T-helper 17 cell (primary cell): Measurements from ENCODE around the gene NMNAT2. TPM values are rescaled to one million over a fixed set of nuclear protein-coding genes. Genes with fewer than 3 reads are reported as not detected.
"Not testable (repeated sequence)": the region's sequence is repeated elsewhere in the genome, so short reads cannot be mapped to it uniquely, and the experiment has no call there.

Experiments used
- ATAC-seq: fragments of 150-1000 bp; cut with Tn5 transposase; 2 replicates; pipeline ENCODE4 v1.10.0; 2021; ENCODE audit warnings: mild to moderate bottlenecking, moderate library complexity
- DNase-seq, 3 donors: peaks; one replicate each; pipeline versions ENCODE4 v3.0.0 to v3.0.0-alpha.2; 2020 to 2021
- H3K9me3 ChIP-seq: one replicate; pipeline ENCODE4 v1.7.0; 2013; ENCODE audit warnings: low read length, mild to moderate bottlenecking; ENCODE audit not compliant: control insufficient read depth, poor library complexity, severe bottlenecking
- H3K27ac Mint-ChIP-seq: one replicate; pipeline ENCODE4 v1.8.0; 2022; ENCODE audit warnings: mild to moderate bottlenecking, moderate library complexity, mixed read lengths
- H3K27me3 Mint-ChIP-seq: one replicate; pipeline ENCODE4 v1.8.0; 2022; ENCODE audit warnings: mixed read lengths
- H3K36me3 Mint-ChIP-seq: one replicate; pipeline ENCODE4 v1.8.0; 2022; ENCODE audit warnings: low read depth, mixed read lengths
- H3K4me1 Mint-ChIP-seq: one replicate; pipeline ENCODE4 v1.8.0; 2022; ENCODE audit warnings: mild to moderate bottlenecking, mixed read lengths
- H3K4me3 Mint-ChIP-seq: one replicate; pipeline ENCODE4 v1.8.0; 2022; ENCODE audit warnings: mild to moderate bottlenecking, moderate library complexity, mixed read lengths
- total RNA-seq, 4 donors: library from RNA in 2 of 4; stranded (reverse) in 2 of 4; gene quantifications; one replicate each; pipeline ENCODE4 v1.2.3 and lab custom pipeline; 2022 to 2026

Gene NMNAT2
- total RNA-seq, 2 donors from 2014 or later = not detected

DNA sequence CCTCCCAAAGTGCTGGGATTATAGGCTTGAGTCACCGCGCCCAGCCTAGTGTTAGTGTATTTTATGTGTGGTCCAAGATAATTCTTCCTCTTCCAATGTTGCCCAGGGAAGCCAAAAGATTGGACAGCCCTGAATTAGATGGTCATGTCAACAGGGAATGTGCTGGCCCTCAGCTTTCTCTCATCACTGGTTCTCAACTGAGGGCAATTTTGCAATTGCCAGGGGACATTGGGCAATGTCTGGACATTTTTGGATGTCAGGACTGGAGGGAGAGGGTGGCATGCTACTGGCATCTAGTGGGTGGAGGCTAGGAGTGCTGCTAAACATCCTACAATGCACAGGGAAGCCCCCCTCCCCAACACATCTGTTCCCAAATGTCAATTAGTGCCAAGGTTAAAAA, 137.1 kb downstream of the NMNAT2 start:
- no peaks in the 10 kb centered on the region for H3K9me3 ChIP-seq
- H3K4me3 Mint-ChIP-seq = no peak overlapping the region
- no peak for DNase-seq

DNA sequence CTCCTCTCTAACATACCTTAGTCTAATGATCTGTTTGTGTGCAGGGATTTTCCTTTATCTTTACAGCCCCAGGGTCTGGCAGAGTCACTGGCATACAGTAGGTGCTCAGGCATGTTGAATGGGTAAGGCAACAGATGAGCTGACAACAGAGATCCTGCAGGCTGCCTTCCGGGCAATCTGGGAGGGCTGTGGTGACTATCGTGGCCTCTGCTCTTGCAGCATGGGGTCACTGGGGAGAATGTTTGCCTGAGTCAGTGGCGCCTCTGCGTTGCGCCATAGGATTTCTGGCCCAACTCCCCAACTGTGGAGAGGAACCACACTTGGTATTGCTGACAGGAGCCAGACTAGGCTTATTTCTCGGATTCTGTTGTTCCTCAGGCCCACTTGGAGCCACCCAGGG, 138.3 kb downstream of the NMNAT2 start:
- Mint-ChIP-seq H3K4me1 (no peaks in the 10 kb centered on the region), H3K27ac (no peak overlapping the region)
- no peak for ATAC-seq

More for the DNA sequence above, 137.1 kb downstream of the NMNAT2 start:
- Mint-ChIP-seq H3K27me3 (peaks cover 28% of the 10 kb centered on the region), H3K27ac (no peak overlapping the region), H3K4me1 (no peaks in the 10 kb centered on the region), H3K36me3 (no peaks in the 10 kb centered on the region)
- ATAC-seq = no peak

DNA sequence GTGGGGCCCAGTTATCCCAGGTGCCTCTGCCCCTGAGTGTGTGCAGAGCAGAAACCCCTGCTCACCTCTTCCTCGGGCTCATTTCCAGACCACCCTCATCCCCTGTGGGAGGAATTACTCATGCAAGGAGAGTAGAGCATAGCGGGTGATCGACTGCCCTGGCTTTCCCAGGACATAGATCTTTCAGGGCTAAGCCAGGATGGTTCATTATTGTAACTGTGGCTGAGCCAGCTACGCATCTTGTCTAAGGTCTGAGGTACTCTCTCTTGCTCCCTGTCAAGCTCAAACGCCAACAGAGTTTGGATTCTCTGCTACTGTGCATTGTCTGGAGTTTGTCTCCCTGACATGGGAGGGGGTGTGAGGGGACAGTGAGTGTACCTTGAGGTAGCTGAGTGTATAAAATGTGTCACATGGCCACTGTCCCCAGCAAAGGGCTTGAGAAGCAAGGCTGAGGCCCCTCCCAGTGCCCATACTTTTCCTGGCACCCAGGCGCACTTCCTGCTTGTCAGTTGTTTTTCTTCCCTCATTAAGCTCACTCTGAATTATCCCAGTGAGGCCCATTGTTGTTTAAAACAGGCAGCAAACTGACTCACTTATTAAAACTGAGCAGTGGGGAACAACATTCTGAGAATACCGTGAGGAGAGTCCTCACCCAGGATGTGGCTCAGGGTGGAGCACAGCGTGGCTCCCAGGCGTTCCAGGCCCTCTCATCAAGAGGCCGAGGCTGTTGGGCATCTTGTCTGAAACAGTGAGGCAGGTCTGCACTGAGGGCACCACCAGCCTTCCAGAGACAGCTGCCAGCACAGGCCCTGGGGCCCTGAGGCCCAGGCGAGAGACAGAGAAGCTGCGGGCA, 139.2 kb downstream of the NMNAT2 start:
- H3K9me3 ChIP-seq = no peaks in the 10 kb centered on the region
- H3K4me3 Mint-ChIP-seq = no peak overlapping the region
- DNase-seq (no peak), ATAC-seq (no peak)
- H3K4me1 Mint-ChIP-seq = no peaks in the 10 kb centered on the region
- H3K27ac Mint-ChIP-seq = peak overlapping the region; percentile 21
- H3K27me3 Mint-ChIP-seq = peaks cover 18% of the 10 kb centered on the region
- no peaks in the 10 kb centered on the region for H3K36me3 Mint-ChIP-seq

More for the DNA sequence above, 138.3 kb downstream of the NMNAT2 start:
- H3K9me3 ChIP-seq = no peaks in the 10 kb centered on the region
- DNase-seq = no peak
- Mint-ChIP-seq H3K27me3 (peaks cover 26% of the 10 kb centered on the region), H3K36me3 (no peaks in the 10 kb centered on the region), H3K4me3 (no peak overlapping the region)

DNA sequence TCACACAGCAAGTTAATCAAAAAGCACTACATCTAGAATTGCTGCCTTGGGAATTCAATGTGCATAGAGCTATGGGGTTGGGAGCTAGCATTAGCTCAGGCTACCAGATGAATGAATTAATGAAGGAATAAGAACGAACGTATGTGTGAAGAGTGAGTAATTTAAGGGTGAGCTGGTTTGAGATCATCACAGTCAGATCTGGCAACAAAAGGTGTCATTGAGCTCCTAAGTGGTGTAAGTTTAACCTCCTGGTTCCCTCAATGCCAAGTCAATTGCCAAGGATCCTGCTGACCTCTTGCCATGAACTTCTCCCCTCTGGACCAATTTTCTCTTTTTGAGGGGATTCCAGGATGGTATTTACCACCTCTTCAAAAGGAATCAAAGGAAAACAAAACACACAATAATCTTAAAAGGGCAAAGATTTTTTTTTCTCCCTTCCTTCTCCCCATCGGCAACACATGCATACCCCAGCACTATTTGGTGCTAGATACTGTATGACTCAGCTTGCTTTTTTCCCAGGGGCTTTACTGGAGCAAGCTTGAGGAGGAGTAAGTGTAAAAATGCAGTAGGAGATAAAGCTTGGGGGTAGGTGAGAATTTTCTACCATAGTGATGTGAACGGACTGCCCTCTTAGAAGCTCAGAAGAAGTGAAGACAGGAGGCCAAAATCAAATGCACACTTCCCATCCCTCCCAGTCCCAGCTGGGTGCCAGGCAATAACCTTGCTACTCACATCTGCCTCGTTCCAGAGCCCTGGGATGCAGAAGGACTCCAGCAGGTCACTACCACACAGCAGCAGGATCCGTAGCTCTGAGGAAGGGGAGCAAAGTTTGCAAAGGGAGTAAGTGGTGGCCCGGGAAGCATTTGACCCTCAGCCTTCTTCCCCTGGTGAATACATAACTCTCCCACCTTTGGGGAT, 140.1 kb downstream of the NMNAT2 start:
- H3K36me3 Mint-ChIP-seq = no peaks in the 10 kb centered on the region
- DNase-seq = no peak

DNA sequence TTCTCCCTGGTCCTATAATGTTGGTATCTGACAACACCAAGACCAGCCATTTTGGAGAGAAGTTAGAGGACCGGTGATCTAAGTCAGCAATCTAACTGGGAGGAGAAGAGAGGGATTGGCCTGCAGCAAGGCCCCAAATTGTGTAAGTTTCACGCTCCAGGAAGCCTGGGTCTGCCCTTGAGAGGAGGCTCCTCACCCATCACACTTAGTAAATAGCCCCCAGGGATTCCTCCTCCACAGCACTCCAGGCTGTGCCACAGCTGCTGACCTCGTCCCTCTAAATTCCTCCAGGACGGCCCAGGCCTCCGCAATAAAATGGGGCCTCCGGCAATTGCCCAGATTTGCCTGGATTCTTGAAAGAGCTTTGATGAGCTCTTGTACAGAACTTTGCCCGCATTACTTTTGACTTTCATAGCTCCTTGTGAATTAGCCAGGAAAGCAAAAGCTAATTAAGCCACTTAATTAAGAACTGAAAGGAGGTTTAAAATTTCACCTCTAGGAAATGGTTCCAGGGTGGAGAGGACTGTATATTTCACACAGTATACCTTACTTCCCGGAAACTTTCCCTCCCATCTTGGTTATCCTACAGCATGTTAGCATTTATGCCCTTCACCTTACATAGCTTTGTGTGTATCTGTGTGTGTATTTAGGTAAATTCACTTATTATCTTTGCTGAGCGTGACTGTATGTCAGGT, 141.6 kb downstream of the NMNAT2 start:
- Mint-ChIP-seq H3K36me3 (no peaks in the 10 kb centered on the region), H3K4me1 (no peaks in the 10 kb centered on the region), H3K27me3 (peaks cover 18% of the 10 kb centered on the region), H3K4me3 (no peak overlapping the region), H3K27ac (no peak overlapping the region)
- no peaks in the 10 kb centered on the region for H3K9me3 ChIP-seq
- DNase-seq = no peak
- no peak for ATAC-seq

More for the DNA sequence above, 140.1 kb downstream of the NMNAT2 start:
- no peaks in the 10 kb centered on the region for H3K9me3 ChIP-seq
- no peak overlapping the region for H3K4me3 Mint-ChIP-seq
- peak overlapping the region; percentile 21 for H3K27ac Mint-ChIP-seq
- no peak for ATAC-seq
- H3K4me1 Mint-ChIP-seq = no peaks in the 10 kb centered on the region
- H3K27me3 Mint-ChIP-seq = peaks cover 11% of the 10 kb centered on the region

DNA sequence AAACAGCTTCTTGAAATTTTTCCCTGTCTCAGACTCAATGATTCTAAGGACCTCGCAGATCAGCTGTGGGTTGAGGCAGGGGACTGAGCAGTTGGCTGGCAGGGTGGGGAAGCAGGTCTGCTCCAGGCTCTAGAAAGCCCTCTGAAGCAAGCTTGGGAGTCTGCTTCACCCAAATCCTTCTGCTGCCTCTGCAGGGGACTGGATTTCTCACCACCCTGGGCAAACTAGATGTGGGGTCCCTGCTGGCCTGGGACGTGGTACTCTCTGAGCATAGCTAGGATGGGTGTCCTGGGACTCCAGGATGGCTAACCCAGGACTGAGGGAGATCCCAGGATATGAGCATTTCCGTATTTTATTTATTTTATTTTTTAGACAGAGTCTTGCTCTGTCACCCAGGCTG, 142.9 kb downstream of the NMNAT2 start:
- Mint-ChIP-seq H3K4me3 (no peak overlapping the region), H3K36me3 (no peaks in the 10 kb centered on the region), H3K27ac (no peak overlapping the region), H3K4me1 (no peaks in the 10 kb centered on the region), H3K27me3 (peaks cover 18% of the 10 kb centered on the region)
- DNase-seq (no peak), ATAC-seq (no peak)
- H3K9me3 ChIP-seq = no peaks in the 10 kb centered on the region

DNA sequence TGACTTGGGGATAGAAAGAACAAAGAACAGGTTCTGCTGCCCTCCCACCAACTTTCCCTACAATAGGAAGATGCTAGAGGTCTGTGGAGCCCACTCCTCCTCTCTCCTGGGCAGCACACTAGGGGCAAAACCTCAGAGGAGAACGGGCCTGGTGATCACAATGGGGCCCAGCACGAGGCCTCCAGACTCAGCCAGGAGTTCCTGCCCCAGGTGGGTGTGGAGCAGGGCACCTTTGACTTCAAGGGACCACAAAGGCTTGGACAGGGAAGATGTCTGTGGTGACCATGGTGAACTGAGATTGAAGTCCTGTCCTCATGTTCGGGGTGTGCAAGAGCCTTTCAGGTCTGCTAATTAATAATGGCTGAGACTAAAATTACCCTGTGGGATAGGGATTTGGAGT, 143.3 kb downstream of the NMNAT2 start:
- peaks cover 18% of the 10 kb centered on the region for H3K27me3 Mint-ChIP-seq

DNA sequence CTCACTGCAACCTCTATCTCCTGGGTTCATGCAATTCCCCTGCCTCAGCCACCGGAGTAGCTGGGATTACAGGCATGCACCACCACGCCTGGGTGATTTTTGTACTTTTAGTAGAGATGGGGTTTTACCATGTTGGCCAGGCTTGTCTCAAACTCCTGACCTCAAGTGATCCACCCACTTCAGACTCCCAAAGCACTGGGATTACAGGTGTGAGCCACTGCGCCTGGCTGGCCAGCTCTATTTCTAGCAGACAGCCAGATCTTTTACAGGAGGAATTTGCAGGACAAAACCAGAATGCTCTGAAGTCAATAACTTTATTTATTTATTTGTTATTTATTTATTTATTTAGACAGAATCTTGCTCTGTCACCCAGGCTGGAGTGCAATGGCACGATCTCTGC, 144.2 kb downstream of the NMNAT2 start:
- H3K9me3 ChIP-seq, DNase-seq, H3K36me3 Mint-ChIP-seq, H3K4me1 Mint-ChIP-seq, H3K4me3 Mint-ChIP-seq, ATAC-seq, H3K27ac Mint-ChIP-seq: not testable (repeated sequence)
- H3K27me3 Mint-ChIP-seq = peaks cover 18% of the 10 kb centered on the region

More for the DNA sequence above, 143.3 kb downstream of the NMNAT2 start:
- Mint-ChIP-seq H3K36me3 (no peaks in the 10 kb centered on the region), H3K27ac (no peak overlapping the region), H3K4me1 (no peaks in the 10 kb centered on the region), H3K4me3 (no peak overlapping the region)
- DNase-seq (no peak), ATAC-seq (no peak)
- H3K9me3 ChIP-seq = no peaks in the 10 kb centered on the region

DNA sequence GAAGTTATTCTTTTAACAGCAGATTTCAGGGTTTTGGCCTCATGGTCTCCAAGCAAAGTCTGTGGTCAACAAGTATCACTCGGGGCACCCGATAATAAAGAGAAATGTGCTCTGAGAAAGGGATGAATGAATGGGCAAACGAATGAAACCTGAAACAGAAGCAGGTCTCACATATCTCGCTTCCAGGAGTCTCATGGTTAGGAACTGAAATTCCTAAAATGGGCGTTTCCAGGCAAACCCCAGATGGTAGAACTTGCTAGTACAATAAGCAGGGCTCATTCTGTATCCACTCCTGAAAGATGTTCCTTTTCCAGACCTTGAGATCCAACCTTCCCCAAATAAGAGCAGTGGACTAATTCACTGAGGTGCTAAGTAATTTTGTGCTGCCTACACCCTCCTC, 144.9 kb downstream of the NMNAT2 start:
- Mint-ChIP-seq H3K27me3 (peaks cover 18% of the 10 kb centered on the region), H3K4me1 (no peaks in the 10 kb centered on the region), H3K27ac (no peak overlapping the region), H3K4me3 (no peak overlapping the region), H3K36me3 (no peaks in the 10 kb centered on the region)
- DNase-seq = no peak
- no peak for ATAC-seq
- no peaks in the 10 kb centered on the region for H3K9me3 ChIP-seq

DNA sequence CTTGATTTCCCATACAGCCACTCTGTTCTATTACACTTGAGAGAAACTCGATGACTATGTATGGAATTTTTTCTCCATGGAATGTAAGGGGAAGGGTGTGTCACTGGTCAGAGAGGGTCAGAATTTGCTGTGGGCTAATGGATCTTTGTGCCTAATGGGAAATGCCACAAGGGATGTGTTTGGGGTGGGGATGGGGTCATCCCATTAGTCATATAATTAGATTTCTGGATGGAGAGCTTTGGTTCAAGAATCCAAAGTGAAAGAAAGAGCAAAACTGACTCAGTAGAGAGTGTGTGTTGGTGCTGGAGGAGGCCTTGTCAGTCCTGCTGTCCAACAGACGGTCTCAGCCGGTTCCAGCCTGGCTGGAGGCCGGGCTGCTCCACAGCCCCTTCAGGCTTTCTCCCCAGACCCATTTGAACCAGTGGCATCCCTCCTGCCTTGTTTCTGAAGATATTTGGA, 145.8 kb downstream of the NMNAT2 start:
- H3K27ac Mint-ChIP-seq = no peak overlapping the region
- no peaks in the 10 kb centered on the region for H3K36me3 Mint-ChIP-seq
- no peaks in the 10 kb centered on the region for H3K9me3 ChIP-seq
- H3K4me3 Mint-ChIP-seq = no peak overlapping the region
- peaks cover 17% of the 10 kb centered on the region for H3K27me3 Mint-ChIP-seq
- no peak for DNase-seq
- no peak for ATAC-seq
- no peaks in the 10 kb centered on the region for H3K4me1 Mint-ChIP-seq

DNA sequence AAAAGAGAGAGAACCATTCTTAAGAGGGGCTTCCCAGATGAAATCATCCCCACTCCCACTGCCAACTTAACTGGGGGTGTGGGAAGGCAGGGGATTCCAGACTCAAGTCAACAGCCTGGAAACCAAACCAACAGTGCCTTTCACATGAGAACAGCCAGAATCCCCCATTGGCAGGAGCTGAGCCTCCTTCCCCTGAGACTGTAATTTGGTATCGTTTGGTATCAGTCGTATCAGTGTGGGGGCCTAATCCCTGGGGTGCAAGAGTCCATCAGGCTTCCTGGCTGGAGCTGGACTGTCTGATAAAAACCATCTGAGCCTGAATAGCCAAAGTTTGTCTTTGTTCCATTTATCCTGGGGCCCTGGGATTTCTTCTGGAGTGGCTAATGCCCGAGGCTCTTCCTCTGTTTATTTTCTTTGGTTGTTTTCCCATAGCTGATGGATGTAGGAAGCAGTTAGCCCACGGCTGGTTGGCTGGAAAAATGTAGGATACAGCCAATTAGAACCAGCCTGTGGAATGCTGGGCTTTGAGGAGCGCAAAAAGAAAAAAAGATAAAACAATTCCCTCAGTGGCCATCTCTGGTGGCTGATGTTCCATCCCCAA, 147.5 kb downstream of the NMNAT2 start:
- H3K27me3 Mint-ChIP-seq = peaks cover 25% of the 10 kb centered on the region
- no peaks in the 10 kb centered on the region for H3K36me3 Mint-ChIP-seq
- ATAC-seq = no peak

DNA sequence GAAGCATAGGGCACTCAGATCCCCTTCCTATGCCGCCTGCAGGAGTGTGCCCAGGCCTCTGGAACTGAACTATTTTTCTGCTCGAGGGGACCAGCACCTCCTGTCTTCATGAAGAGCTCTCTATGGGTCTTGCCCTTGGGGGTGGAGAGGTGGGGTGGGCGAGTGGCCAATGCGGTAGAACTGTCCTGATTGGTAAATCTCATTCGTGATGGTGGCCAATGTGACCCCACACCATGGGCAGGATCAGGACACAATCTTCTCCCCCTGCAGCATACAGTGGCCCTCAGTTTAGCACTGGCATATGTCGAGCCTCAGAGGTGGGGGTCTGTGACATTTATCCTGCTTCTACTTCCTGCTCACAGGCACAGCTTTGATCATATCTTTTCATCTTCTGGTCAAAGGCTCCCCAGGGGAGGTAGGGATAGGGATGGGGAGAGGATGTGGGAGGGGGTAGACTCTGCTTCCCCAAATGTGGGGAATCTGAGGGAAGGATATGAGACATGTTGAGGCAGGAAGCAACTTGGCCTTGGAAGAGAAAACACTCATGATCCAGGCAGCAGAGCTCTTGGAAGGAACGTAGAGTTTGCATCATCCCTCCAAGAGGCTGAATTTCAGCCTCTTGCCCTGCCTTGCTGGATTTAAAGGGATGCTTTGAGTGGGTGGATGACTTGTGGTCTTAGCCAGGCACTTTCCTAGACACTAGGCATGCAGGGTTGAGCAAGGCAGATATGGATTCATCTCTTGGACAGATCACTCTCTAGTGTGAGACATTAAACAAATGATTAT, 150.3 kb downstream of the NMNAT2 start:
- H3K4me3 Mint-ChIP-seq = no peak overlapping the region
- ATAC-seq (no peak), DNase-seq (no peak)
- no peaks in the 10 kb centered on the region for H3K9me3 ChIP-seq
- peaks cover 38% of the 10 kb centered on the region for H3K27me3 Mint-ChIP-seq
- H3K27ac Mint-ChIP-seq = no peak overlapping the region
- no peaks in the 10 kb centered on the region for H3K36me3 Mint-ChIP-seq
- H3K4me1 Mint-ChIP-seq = no peaks in the 10 kb centered on the region

More for the DNA sequence above, 147.5 kb downstream of the NMNAT2 start:
- Mint-ChIP-seq H3K4me3 (no peak overlapping the region), H3K27ac (no peak overlapping the region), H3K4me1 (no peaks in the 10 kb centered on the region)
- H3K9me3 ChIP-seq = no peaks in the 10 kb centered on the region
- DNase-seq = no peak
